ENCODE results near the gene KLHL35.

KLHL35 gene

GRCh38 chr11:75468534-75469340 is 35.7 kb upstream of the KLHL35 start:
- DNase-seq = no peak

DNA sequence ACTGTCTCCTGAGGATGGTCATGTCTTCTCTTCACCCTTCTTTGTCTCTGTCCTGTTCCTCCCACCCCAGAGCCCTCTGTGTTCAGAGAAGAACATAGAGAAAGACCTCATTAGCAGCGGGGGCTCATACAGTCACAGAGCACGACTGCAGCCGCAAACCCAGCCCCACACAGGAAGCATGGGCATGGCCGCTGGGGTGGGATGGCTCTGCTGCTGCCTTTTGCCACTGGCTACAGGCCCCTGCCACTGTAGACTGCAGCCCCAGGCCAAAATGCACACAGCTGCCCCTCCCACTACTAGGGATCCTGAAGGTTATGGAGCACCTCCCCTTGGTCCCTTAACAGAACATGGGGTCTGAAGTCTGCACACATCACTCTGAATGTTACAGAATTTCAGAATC is 34.9 kb upstream of the KLHL35 start:
- no peak for DNase-seq

- DNase-seq = no peak
Observed at GRCh38 chr11:75467311-75467710, 34.3 kb upstream of the KLHL35 start.

DNA sequence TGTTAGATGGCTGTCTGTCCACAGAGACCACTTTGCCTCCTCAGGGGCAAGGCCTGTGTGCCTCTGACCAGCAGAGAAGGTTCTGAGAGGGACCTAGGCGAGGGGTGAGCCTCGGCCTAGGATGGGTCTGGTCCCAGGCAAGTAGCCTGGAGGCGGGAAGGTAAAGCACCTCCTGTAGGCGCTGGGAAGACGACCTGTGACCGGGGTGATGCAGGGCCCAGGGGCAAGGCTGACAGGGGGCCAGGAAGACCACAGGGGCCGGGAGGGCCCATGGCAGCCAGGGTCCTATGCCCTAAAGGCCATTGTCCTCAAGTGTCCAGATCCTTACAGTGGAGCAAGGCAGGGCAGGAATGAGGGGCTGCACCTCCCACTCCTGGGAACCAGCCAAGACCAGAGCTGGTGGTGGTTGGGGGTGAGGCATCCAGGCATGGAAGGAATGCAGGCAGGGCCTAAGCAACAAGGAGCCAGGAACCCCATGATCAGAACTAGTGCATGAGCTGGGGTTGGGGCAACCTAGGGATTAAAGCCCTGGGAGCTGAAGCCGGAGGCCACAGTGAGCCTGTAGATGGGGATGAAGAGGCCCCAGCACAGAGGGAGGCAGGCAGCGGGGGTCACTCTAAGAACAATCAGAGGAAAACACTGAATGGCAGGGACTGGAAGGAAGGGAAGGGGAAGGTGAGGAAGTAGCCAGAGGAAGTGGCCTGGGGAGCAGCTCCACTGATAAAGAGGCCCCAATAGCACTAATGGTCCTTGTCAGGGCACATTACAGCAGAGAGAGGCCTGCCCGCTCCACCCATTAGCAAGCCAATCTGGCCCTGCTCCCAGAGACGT is 32.9 kb upstream of the KLHL35 start:
- DNase-seq = no peak

DNA sequence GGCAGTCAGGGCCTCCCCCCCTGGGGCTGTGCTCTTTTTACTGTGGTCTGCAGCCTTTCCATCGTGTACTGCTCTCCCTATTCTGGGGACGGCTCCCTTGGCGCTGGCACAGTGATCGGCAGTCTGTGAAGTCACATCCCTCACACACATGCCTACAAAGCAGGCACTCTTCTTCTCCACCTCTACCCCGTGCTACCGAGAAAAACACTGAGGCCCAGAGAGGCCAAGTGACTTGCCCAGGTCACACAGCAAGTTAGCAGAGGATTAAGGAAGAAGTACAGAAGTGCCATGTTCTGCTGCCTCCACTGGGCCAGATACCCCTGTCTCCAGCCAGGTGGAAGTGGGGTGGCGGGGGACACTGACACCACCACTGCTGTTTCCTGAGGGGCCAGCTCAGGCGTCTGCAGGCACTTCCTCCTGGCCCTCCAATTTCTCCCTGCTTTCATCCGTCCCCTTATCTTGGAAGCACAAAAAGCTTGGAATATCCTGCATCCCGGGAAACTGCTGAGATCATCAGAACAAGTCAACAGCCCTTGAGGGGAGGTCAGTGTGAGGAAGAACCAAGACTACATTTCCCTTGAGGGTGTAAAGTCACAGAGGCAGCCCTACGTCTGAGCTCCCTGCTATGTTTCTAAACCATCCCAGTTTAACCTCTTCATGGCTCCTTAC is 30.2 kb upstream of the KLHL35 start:
- DNase-seq = no peak

DNA sequence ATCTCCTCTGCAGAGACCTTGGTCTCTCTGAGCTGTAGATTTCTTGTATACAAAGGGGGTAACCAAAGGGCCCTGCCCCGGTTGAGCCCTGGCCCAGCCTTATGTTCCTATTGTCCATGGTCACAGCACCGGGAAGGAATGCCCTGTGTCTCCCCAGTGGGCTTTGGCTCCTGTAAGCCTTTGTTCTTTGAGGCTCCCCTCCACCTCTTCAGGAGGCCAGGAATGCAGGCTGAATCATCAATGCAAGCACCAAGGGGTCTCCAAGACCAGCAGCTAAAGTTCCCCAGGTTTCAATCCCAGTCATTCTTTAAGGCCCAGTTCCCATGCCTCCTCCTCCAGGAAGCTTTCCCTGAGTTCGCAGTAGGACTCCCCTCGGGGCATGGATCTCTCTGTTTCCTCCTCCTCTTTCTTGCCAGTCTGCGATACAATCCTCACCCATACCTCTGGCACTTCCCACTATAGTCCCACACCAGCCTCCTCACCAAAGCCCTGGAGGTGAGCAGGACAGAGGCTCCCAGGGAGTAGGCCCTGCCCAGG is 29.2 kb upstream of the KLHL35 start:
- no peak for DNase-seq

DNA sequence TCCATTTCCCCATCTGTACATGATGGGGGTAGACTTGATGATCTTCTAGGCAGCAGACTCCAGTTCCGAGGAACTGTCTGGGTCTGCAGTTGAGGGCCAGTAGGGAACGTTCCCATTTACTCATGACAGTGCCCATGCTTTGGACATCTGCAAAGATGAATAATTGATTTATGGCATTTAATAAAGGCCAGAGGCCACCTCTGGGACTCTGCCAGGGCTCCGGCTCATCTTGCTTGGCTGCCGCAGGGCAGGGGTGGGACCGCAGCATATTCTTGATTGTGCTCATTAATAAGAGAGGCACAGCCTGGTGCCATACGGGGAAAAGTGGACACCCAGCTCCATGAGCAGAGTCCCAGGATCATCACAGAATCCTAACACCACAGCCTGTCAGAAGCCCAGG is 28.1 kb upstream of the KLHL35 start:
- no peak for DNase-seq

DNA sequence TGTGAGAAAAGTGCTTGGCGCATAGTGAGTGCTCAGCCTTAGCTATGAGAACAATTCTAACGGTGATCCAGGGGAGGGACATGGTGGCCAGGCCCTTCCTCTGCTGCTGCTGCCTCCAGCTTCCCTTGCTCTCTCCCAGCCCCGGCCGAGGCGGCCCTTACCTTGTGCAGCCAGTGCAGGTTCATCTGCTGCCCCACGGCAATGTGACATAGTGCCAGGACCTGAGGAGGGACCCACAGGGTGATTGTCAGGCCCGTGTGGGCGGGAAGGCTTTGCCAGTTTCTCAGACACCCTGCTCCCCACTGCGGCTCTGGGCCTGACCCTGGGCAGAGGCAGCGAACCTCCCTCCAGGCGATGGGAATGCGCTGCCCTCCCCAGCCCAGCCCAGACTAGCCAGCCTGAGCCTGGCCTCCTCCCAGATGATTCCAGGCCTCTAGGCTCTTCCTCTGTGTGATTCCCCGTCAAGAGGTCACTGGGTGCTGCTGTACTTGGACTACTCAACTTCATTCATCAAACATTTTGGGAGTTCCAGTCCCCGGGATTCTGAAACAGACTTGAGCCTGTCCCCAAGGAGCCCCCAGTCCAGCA is 23.7 kb upstream of the KLHL35 start:
- DNase-seq = no peak

GRCh38 chr11:75454987-75455386 is 22.0 kb upstream of the KLHL35 start:
- DNase-seq = no peak

- DNase-seq = no peak
Observed at GRCh38 chr11:75453916-75454655, 21.1 kb upstream of the KLHL35 start.

DNA sequence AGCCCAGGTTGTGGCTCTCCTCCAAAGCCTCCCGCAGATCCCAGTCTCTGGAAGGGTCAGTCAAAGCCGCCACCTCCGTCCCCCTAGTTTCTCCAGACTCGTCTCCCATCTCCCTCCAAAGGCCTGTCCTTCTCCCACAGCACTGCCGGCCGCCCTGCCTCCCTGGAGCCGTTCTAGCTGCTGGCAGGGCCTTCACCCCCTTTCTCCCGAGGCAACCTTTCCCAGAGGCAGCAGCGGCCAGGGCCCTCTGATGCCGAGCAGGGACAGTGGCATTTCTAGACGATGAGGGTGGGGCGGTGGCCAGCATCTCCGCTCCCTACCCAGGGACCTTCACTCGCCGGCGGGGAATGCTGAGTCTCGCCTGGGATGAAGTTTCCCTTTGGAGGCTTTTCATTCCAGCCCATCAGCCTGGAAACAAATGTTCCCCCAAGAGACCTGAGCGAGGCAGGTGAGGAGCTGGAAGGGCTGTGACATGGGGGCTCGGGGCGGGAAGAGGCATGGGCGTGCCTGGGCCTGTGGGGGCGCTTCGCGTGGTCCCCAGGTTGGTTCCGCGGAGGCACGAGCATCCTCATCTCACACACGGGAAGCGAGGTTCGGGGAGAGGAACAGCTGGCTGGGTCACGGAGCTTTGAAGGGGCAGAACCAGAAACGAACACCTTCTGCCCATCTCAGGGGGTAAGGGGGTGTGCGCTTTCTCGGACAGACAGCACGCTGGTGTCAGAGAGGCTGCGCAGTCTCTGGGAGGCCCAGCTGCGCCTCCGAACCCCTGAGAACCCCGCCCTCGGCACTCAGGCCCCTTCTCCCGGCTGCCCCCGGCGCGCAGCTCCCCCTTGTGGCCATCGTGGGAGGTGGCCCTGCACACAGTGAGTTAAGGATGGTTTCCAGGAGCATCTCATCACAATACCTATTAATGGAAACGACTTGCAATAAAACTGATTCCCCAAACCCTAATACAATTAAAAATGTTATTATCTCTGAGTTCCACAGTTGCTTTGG is 18.1 kb upstream of the KLHL35 start:
- DNase-seq = peak in 1 of 2 donors; percentile 23

DNA sequence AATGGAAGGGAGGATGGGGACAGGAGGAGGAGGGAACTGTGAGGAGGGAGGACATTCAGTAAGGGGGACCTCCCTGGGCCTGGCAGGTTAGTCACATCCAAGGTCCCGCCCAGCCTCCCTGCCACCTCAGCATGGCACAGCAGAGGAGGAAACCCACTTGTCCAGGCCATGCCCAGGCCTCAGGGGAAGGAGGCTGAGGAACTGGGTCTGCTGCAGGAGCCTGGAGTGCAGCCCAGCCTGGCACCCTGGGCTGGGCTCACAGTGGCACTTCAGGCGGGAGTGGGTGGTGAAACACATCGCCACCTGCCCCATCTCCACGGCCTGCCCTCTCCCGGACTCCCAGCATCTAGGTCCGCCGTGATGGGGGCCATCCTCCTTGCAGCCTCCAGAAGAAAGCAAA is 17.2 kb upstream of the KLHL35 start:
- DNase-seq = no peak

- DNase-seq = no peak
Observed at GRCh38 chr11:75449776-75450175, 16.8 kb upstream of the KLHL35 start.

GRCh38 chr11:75449271-75449670 is 16.3 kb upstream of the KLHL35 start:
- no peak for DNase-seq

GRCh38 chr11:75447415-75447814 is 14.4 kb upstream of the KLHL35 start:
- no peak for DNase-seq

- peak; percentile 60 to 80 for DNase-seq
Observed at GRCh38 chr11:75445315-75445953, 12.4 kb upstream of the KLHL35 start.

GRCh38 chr11:75443043-75443442 is 10.0 kb upstream of the KLHL35 start:
- DNase-seq = no peak

- DNase-seq = no peak
Observed at GRCh38 chr11:75442161-75442885, 9.3 kb upstream of the KLHL35 start.

GRCh38 chr11:75441804-75442132 is 8.8 kb upstream of the KLHL35 start:
- DNase-seq = no peak
